ENCODE measurements around the gene MAN2A2.

DNA sequence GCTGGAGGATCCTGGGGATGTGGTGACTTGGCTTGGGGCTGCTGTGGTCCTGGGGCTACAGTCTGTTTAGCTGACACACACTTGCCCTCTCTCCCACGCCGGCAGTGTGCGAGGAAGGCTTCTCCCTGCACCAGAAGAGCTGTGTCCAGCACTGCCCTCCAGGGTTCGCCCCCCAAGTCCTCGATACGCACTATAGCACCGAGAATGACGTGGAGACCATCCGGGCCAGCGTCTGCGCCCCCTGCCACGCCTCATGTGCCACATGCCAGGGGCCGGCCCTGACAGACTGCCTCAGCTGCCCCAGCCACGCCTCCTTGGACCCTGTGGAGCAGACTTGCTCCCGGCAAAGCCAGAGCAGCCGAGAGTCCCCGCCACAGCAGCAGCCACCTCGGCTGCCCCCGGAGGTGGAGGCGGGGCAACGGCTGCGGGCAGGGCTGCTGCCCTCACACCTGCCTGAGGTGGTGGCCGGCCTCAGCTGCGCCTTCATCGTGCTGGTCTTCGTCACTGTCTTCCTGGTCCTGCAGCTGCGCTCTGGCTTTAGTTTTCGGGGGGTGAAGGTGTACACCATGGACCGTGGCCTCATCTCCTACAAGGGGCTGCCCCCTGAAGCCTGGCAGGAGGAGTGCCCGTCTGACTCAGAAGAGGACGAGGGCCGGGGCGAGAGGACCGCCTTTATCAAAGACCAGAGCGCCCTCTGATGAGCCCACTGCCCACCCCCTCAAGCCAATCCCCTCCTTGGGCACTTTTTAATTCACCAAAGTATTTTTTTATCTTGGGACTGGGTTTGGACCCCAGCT lies 21.7 kb upstream of the MAN2A2 start:
- TF ChIP-seq GATA2 (IDR thresholded peaks at IDR 0.05; ENCODE audit: low read depth, low read length): no peak
- TF ChIP-seq GATA3 (IDR thresholded peaks at IDR 0.05; ENCODE audit: low read depth, low read length): no peak

Measured in SH-SY5Y (cell line).